GM23338 (cell line): ENCODE measurements around the gene FRZB.

Source experiments
- EZH2 ChIP-seq: fragments of 200-600 bp; sonication (generic); IDR thresholded peaks from one replicate; pipeline ENCODE4 v1.8.0; 2017; ENCODE audit warnings: antibody characterized with exemption, mild to moderate bottlenecking, low read depth; ENCODE audit not compliant: unreplicated experiment
- EZH2phosphoT487 ChIP-seq: fragments of 200-600 bp; sonication (generic); IDR thresholded peaks from one replicate; pipeline ENCODE4 v1.8.1; 2018; ENCODE audit warnings: antibody characterized with exemption; ENCODE audit not compliant: unreplicated experiment
- POLR2AphosphoS5 ChIP-seq: IDR thresholded peaks from 2 replicates; pipeline ENCODE4 v1.6.1; 2016; ENCODE audit warnings: antibody characterized with exemption, low read depth
- TF ChIP-seq, protein P1 (sequence below), 2 experiments: fragments of 200-600 bp in 1 of 2; sonication (generic) in 1 of 2; conservative IDR thresholded peaks; 2 replicates each; pipeline versions ENCODE4 v1.5.1 to v1.6.1; 2016 to 2017; ENCODE audit warnings: antibody characterized with exemption in 2 of 2, low read depth in 2 of 2, mild to moderate bottlenecking in 2 of 2, moderate library complexity in 1 of 2
- TF ChIP-seq, protein P2 (sequence below): IDR thresholded peaks from one replicate; pipeline ENCODE4 v1.6.1; 2018; ENCODE audit warnings: antibody characterized with exemption; ENCODE audit not compliant: unreplicated experiment

DNA sequence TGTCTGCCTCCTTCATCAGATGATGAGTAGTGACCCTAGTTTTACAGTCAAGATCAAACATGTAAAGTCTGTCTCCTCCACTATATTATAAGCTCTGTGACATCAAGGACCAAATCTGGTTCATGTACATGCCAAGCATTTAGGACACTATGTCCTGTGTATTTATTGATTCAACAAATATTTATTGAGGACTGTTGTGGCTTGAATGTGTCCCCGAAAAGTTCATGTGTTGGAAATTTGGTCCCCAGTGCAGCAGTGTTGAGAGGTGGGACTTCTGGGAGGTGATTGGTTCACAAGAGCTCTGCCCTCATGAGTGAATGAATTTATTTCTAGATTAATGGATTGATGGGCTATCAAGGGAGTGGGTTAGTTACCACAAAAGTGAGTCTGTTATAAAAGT is 46.6 kb upstream of the FRZB start:
- no peak for TF ChIP-seq EZH2
- TF ChIP-seq, protein P1, sequence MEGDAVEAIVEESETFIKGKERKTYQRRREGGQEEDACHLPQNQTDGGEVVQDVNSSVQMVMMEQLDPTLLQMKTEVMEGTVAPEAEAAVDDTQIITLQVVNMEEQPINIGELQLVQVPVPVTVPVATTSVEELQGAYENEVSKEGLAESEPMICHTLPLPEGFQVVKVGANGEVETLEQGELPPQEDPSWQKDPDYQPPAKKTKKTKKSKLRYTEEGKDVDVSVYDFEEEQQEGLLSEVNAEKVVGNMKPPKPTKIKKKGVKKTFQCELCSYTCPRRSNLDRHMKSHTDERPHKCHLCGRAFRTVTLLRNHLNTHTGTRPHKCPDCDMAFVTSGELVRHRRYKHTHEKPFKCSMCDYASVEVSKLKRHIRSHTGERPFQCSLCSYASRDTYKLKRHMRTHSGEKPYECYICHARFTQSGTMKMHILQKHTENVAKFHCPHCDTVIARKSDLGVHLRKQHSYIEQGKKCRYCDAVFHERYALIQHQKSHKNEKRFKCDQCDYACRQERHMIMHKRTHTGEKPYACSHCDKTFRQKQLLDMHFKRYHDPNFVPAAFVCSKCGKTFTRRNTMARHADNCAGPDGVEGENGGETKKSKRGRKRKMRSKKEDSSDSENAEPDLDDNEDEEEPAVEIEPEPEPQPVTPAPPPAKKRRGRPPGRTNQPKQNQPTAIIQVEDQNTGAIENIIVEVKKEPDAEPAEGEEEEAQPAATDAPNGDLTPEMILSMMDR (conservative IDR thresholded peaks at IDR 0.05; ENCODE audit: low read depth in 2 of 2), result no peak
- TF ChIP-seq POLR2AphosphoS5, result no peak
- TF ChIP-seq, protein P2, sequence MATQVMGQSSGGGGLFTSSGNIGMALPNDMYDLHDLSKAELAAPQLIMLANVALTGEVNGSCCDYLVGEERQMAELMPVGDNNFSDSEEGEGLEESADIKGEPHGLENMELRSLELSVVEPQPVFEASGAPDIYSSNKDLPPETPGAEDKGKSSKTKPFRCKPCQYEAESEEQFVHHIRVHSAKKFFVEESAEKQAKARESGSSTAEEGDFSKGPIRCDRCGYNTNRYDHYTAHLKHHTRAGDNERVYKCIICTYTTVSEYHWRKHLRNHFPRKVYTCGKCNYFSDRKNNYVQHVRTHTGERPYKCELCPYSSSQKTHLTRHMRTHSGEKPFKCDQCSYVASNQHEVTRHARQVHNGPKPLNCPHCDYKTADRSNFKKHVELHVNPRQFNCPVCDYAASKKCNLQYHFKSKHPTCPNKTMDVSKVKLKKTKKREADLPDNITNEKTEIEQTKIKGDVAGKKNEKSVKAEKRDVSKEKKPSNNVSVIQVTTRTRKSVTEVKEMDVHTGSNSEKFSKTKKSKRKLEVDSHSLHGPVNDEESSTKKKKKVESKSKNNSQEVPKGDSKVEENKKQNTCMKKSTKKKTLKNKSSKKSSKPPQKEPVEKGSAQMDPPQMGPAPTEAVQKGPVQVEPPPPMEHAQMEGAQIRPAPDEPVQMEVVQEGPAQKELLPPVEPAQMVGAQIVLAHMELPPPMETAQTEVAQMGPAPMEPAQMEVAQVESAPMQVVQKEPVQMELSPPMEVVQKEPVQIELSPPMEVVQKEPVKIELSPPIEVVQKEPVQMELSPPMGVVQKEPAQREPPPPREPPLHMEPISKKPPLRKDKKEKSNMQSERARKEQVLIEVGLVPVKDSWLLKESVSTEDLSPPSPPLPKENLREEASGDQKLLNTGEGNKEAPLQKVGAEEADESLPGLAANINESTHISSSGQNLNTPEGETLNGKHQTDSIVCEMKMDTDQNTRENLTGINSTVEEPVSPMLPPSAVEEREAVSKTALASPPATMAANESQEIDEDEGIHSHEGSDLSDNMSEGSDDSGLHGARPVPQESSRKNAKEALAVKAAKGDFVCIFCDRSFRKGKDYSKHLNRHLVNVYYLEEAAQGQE, result no peak
- TF ChIP-seq EZH2phosphoT487, result no peak
